ENCODE measurements around the gene STXBP5. TPM values are rescaled to one million over a fixed set of nuclear protein-coding genes. Genes with fewer than 3 reads are reported as not detected.

Gene STXBP5
- total and polyA plus RNA-seq, 2 of the 4 experiments (the other 2 are of a cell fraction), result 13.2 to 46.4 TPM

GRCh38 chr6:147212622-147213021 is 8.4 kb downstream of the STXBP5 start:
- CTCF ChIA-PET, result interaction anchor here (0.6 to 0.9 kb wide), 2 partner anchors 10 to 44 kb away, joined by 3 read pairs; no protein-coding TSS in a partner anchor
- in situ Hi-C loops (cut with MboI; ENCODE audit: low sequenced_read_pairs) (loop anchor here (25.0 kb wide), 1 partner anchor 300 kb away; no protein-coding TSS in a partner anchor), intact Hi-C loops (cut with micrococcal nuclease) (no loop called here), dilution Hi-C loops (cut with HindIII; ENCODE audit: low sequenced_read_pairs, unreplicated experiment) (no loop called here)
- H3K4me2 ChIP-seq (ENCODE audit: low read depth, low read length), result no peak overlapping the region
- peaks cover 4% of the 10 kb centered on the region; the same call in 1 of the 2 replicates for H4K20me1 ChIP-seq (ENCODE audit: insufficient read depth, low read length)
- H4K5ac ChIP-seq (ENCODE audit: low read depth, low read length), result no peak overlapping the region
- no peak overlapping the region for H4K91ac ChIP-seq (ENCODE audit: insufficient read depth, low read depth, low read length)
- H3K9me1 ChIP-seq (ENCODE audit: insufficient read depth, low read length), result peaks cover 2% of the 10 kb centered on the region; the same call in 1 of the 2 replicates
- no peak overlapping the region for H3K27ac ChIP-seq (ENCODE audit: insufficient read depth, low read length)
- H3K4me1 ChIP-seq (ENCODE audit: control insufficient read depth, insufficient read depth, low read length), result peaks cover 2% of the 10 kb centered on the region
- H3K18ac ChIP-seq (ENCODE audit: low read depth, low read length), result no peak overlapping the region; the same call in 1 of the 2 replicates
- H3K14ac ChIP-seq (replicated peaks; ENCODE audit: low read depth, low read length), result 0 out of 2 replicates have a peak overlapping the region, but pooled peaks have one; percentile 33
- ATAC-seq (ENCODE audit: low read depth) (no peak), DNase-seq (no peak)
- no peak overlapping the region for H3K9ac ChIP-seq (ENCODE audit: low read depth, low read length)
- H2AK5ac ChIP-seq (ENCODE audit: low read depth, low read length), result no peak overlapping the region
- WGBS, 2 experiments (ENCODE audit: extremely low coverage in 2 of 2, insufficient read length in 1 of 2), result no CpG with 5 or more reads among the region's 1 CpG
- H3K9me3 ChIP-seq (ENCODE audit: control insufficient read depth, insufficient read depth, low read length), result no peaks in the 10 kb centered on the region
- H2AK9ac ChIP-seq (replicated peaks; ENCODE audit: low read depth, low read length, poor library complexity), result no peak overlapping the region
- H3K27me3 ChIP-seq (ENCODE audit: control insufficient read depth, insufficient read depth, low read length), result no peaks in the 10 kb centered on the region
- BruUV-seq (replicated peaks), result no TSS peak
- peaks cover 13 to 42% of the 10 kb centered on the region in 2 experiments; a peak in 3 of 4 replicates for H3K79me1 ChIP-seq (ENCODE audit: low read depth in 1 of 2, low read length in 2 of 2)
- H3K36me3 ChIP-seq (ENCODE audit: control insufficient read depth, insufficient read depth, low read length), result peaks cover 7% of the 10 kb centered on the region; the same call in 1 of the 2 replicates
- H3K23ac ChIP-seq (ENCODE audit: low read depth, low read length), result no peak overlapping the region
- POLR2A ChIA-PET (ENCODE audit: unreplicated experiment), result no interaction called here
- H2BK20ac ChIP-seq (ENCODE audit: low read depth, low read length), result peak overlapping the region; percentile 13; the same call in 1 of the 2 replicates
- no peak overlapping the region for H3K4ac ChIP-seq (ENCODE audit: low read depth, low read length)
- no peak for TF ChIP-seq CTCF (conservative IDR thresholded peaks at IDR 0.05; ENCODE audit: low read depth, low read length)
- TF ChIP-seq MAFK (IDR thresholded peaks at IDR 0.05; ENCODE audit: low read depth, low read length), result no peak
- TF ChIP-seq RCOR1 (IDR thresholded peaks at IDR 0.05; ENCODE audit: insufficient replicate concordance, low read length), result no peak
- no peak for TF ChIP-seq CEBPB (IDR thresholded peaks at IDR 0.05; ENCODE audit: low read depth, low read length)
- no peak overlapping the region for H2AFZ ChIP-seq (replicated peaks; ENCODE audit: low read length, poor library complexity)
- no peak overlapping the region for H2BK15ac ChIP-seq (ENCODE audit: low read depth, low read length)
- H3K4me3 ChIP-seq (ENCODE audit: insufficient read depth, low read depth, low read length), result no peak overlapping the region
- H2BK120ac ChIP-seq (ENCODE audit: low read depth, low read length), result no peak overlapping the region
- no peak overlapping the region for H4K8ac ChIP-seq (ENCODE audit: low read depth in 2 of 2, low read length in 2 of 2)
- H2BK5ac ChIP-seq (ENCODE audit: low read depth, low read length, poor library complexity, severe bottlenecking), result no peak overlapping the region
- H3K56ac ChIP-seq (ENCODE audit: extremely low read depth, insufficient read depth, low read length), result no peak overlapping the region

Measured in IMR-90 (cell line).